IPS DF 6.9 (cell line): ENCODE measurements around the gene ABLIM1.

ENCODE experiments used
- DNase-seq: peaks from one replicate; pipeline ENCODE4 v3.0.0-alpha.2; 2013; ENCODE audit warnings: low read depth, low spot score
- H3K27ac ChIP-seq: one replicate; pipeline ENCODE4 v1.5.1; 2013; ENCODE audit warnings: low read length, control low read depth
- H3K27me3 ChIP-seq: 2 replicates; pipeline ENCODE4 v1.6.1; 2013; ENCODE audit warnings: mild to moderate bottlenecking, low read length; ENCODE audit not compliant: control insufficient read depth, insufficient read depth
- H3K36me3 ChIP-seq: 2 replicates; pipeline ENCODE4 v1.6.1; 2013; ENCODE audit warnings: low read length; ENCODE audit not compliant: control insufficient read depth, insufficient read depth
- H3K4me1 ChIP-seq: 2 replicates; pipeline ENCODE4 v1.6.1; 2013; ENCODE audit warnings: low read length; ENCODE audit not compliant: control insufficient read depth, insufficient read depth
- H3K4me3 ChIP-seq: 2 replicates; pipeline ENCODE4 v1.5.1; 2013; ENCODE audit warnings: mild to moderate bottlenecking, low read length
- H3K9me3 ChIP-seq: 2 replicates; pipeline ENCODE4 v1.6.1; 2013; ENCODE audit warnings: low read length, inconsistent platforms; ENCODE audit not compliant: control insufficient read depth, insufficient read depth
- WGBS: extraction: QIAGEN DNeasy Blood & Tissue Kit; methylation state at CpG from one replicate; pipeline ENCODE4 v1.1.7; 2013; ENCODE audit warnings: mixed read lengths, missing lambda C conversion rate; ENCODE audit not compliant: insufficient read length, insufficient coverage; 5-methylcytosine and 5-hydroxymethylcytosine counted together

The ABLIM1 gene

DNA sequence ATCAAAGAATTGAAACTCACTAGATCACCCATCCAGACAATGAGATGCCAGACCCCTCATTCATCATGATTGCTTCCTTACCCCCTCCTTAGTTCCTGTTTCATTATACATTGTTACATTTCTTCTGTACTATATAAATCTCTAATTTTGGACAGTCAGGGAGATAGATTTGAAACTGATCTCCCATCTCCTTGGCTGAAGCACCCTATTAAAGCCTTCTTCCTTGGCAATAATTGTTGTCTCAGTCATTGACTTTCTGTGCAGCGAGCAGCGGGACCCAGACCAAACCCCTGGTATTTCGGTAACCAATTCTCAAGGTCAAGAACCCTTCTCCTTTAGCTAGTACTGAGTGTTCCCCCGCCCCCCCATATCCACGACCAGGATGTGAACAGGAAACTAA, 100.2 kb downstream of the ABLIM1 start:
- no peaks in the 10 kb centered on the region for H3K9me3 ChIP-seq
- H3K4me3 ChIP-seq, result no peak overlapping the region
- H3K36me3 ChIP-seq, result no peaks in the 10 kb centered on the region
- H3K27ac ChIP-seq, result no peak overlapping the region
- no peaks in the 10 kb centered on the region; the same call in 1 of the 2 replicates for H3K27me3 ChIP-seq
- DNase-seq, result no peak
- H3K4me1 ChIP-seq, result no peaks in the 10 kb centered on the region
- WGBS, result no CpG with 5 or more reads among the region's 5 CpGs

- no peaks in the 10 kb centered on the region; the same call in 1 of the 2 replicates for H3K27me3 ChIP-seq
- no CpG with 5 or more reads among the region's 9 CpGs for WGBS
- H3K27ac ChIP-seq, result no peak overlapping the region
- no peak overlapping the region for H3K4me3 ChIP-seq
- DNase-seq, result no peak
- no peaks in the 10 kb centered on the region for H3K36me3 ChIP-seq
- H3K4me1 ChIP-seq, result no peaks in the 10 kb centered on the region
- H3K9me3 ChIP-seq, result no peaks in the 10 kb centered on the region
These were observed 101.6 kb downstream of the ABLIM1 start for GRCh38 chr10:114556236-114557122.

DNA sequence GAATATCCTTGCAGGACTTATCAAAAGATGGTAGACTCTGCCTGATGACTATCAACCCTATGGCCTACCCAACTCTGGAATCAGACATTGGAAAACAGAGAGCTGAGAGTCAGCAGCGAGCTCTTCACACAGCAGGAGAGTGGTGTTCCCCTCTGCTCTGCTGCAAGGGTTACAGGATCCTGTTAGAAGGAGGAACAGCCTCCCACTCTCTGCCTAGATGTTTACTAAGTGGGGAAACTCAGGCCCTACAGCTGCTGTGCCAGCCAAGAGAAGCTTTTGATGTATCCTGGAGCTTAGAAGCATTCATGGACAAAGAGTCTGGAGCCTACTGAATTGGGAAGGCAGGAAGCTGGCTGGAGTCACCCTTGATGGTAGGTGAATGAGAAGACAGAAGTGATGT, 104.6 kb downstream of the ABLIM1 start:
- Histone ChIP-seq H3K4me1 (no peaks in the 10 kb centered on the region), H3K9me3 (no peaks in the 10 kb centered on the region), H3K27ac (no peak overlapping the region), H3K27me3 (no peaks in the 10 kb centered on the region), H3K4me3 (no peak overlapping the region), H3K36me3 (no peaks in the 10 kb centered on the region)
- no peak for DNase-seq
- no CpG with 5 or more reads among the region's 1 CpG for WGBS

GRCh38 chr10:114552050-114552449, 106.0 kb downstream of the ABLIM1 start:
- DNase-seq, result no peak
- Histone ChIP-seq H3K4me3 (no peak overlapping the region), H3K27me3 (no peaks in the 10 kb centered on the region), H3K9me3 (no peaks in the 10 kb centered on the region), H3K4me1 (no peaks in the 10 kb centered on the region), H3K36me3 (no peaks in the 10 kb centered on the region), H3K27ac (no peak overlapping the region)
- WGBS, result no CpG with 5 or more reads among the region's 5 CpGs

GRCh38 chr10:114551636-114551972, 106.5 kb downstream of the ABLIM1 start:
- WGBS, result no CpG with 5 or more reads among the region's 3 CpGs

GRCh38 chr10:114550756-114551635, 107.1 kb downstream of the ABLIM1 start:
- no CpG with 5 or more reads among the region's 7 CpGs for WGBS
- no peak for DNase-seq
- H3K4me1 ChIP-seq, result no peaks in the 10 kb centered on the region

More at GRCh38 chr10:114551636-114551972, 106.5 kb downstream of the ABLIM1 start:
- H3K27me3 ChIP-seq, result no peaks in the 10 kb centered on the region
- no peaks in the 10 kb centered on the region for H3K4me1 ChIP-seq
- no peaks in the 10 kb centered on the region for H3K9me3 ChIP-seq
- no peak overlapping the region for H3K4me3 ChIP-seq
- no peak overlapping the region for H3K27ac ChIP-seq
- DNase-seq, result no peak
- no peaks in the 10 kb centered on the region for H3K36me3 ChIP-seq

GRCh38 chr10:114548662-114549061, 109.4 kb downstream of the ABLIM1 start:
- H3K27me3 ChIP-seq, result no peaks in the 10 kb centered on the region
- DNase-seq, result peak; percentile 37
- no peak overlapping the region for H3K27ac ChIP-seq
- H3K4me1 ChIP-seq, result no peaks in the 10 kb centered on the region
- H3K4me3 ChIP-seq, result no peak overlapping the region
- WGBS, result no CpG with 5 or more reads among the region's 5 CpGs
- H3K9me3 ChIP-seq, result no peaks in the 10 kb centered on the region
- H3K36me3 ChIP-seq, result no peaks in the 10 kb centered on the region

More at GRCh38 chr10:114550756-114551635, 107.1 kb downstream of the ABLIM1 start:
- no peak overlapping the region for H3K27ac ChIP-seq
- H3K9me3 ChIP-seq, result no peaks in the 10 kb centered on the region
- H3K4me3 ChIP-seq, result no peak overlapping the region
- no peaks in the 10 kb centered on the region for H3K36me3 ChIP-seq
- no peaks in the 10 kb centered on the region for H3K27me3 ChIP-seq

DNA sequence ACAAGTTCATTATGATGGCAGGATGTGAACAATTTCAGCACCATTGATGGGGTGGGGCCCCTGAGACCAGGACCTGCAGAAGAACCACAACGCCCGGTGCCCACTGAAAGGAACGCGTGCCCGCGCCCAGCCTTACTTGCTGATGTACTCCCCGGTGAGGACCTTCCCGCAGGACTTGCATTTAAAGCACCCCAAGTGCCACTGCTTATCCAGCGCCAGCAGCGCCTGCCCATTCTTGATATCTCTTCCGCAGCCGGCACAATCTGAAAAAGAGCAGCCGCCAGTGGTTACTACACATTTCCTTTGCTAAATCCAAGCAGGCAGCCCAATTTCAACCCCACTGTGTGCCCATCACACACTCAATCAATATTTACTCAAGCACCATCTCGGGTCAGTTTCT, 110.6 kb downstream of the ABLIM1 start:
- WGBS, result no CpG with 5 or more reads among the region's 14 CpGs
- Histone ChIP-seq H3K36me3 (no peaks in the 10 kb centered on the region), H3K4me1 (no peaks in the 10 kb centered on the region), H3K27ac (no peak overlapping the region), H3K9me3 (no peaks in the 10 kb centered on the region), H3K27me3 (no peaks in the 10 kb centered on the region), H3K4me3 (no peak overlapping the region)
- DNase-seq, result no peak

DNA sequence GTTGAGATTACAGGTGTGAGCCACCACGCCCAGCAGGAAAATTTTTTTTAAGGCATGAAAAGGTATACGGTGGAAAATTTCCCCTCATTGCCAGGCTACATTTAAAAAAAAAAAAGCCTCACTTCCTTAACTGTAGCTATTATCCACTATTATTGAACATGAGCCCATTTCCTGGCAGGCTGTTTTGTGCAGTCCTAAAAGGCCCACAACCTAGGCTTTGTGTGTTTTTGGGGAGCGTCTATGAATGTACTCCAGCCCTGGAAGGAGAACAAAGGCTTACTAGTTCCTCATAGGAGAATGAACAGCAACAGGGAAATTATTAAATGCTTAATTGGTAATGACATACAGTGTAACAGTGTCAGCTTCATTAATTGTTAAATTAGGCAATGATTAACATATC, 111.0 kb downstream of the ABLIM1 start:
- no CpG with 5 or more reads among the region's 3 CpGs for WGBS
- DNase-seq, result no peak
- no peaks in the 10 kb centered on the region for H3K4me1 ChIP-seq

DNA sequence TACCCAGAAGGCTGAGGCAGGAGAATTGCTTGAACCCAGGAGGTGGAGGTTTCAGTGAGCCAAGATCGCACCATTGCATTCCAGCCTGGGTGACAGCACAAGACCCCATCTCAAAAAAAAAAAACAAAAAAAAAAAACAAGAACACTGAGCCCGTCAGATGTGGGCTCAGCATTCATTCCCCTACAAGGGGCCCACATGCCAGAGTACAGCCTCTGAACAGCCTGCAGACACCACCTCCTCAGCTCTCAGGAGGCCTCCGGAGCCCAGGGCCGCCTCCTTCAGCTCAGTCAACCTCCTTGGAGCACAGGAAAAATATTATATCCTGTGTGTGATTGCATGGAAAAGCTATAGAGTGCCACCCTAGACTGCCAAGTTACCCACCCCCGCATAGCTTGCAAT, 112.3 kb downstream of the ABLIM1 start:
- H3K4me3 ChIP-seq, result no peak overlapping the region
- H3K4me1 ChIP-seq, result no peaks in the 10 kb centered on the region
- no peaks in the 10 kb centered on the region for H3K27me3 ChIP-seq
- H3K27ac ChIP-seq, result no peak overlapping the region
- no peak for DNase-seq
- H3K9me3 ChIP-seq, result no peaks in the 10 kb centered on the region
- no CpG with 5 or more reads among the region's 5 CpGs for WGBS
- H3K36me3 ChIP-seq, result no peaks in the 10 kb centered on the region

More for the DNA sequence above, 111.0 kb downstream of the ABLIM1 start:
- H3K4me3 ChIP-seq, result no peak overlapping the region
- H3K27ac ChIP-seq, result no peak overlapping the region
- H3K27me3 ChIP-seq, result no peaks in the 10 kb centered on the region
- no peaks in the 10 kb centered on the region for H3K9me3 ChIP-seq
- H3K36me3 ChIP-seq, result no peaks in the 10 kb centered on the region
